ENCODE measurements around the gene IGF1R.

IGF1R gene

DNA sequence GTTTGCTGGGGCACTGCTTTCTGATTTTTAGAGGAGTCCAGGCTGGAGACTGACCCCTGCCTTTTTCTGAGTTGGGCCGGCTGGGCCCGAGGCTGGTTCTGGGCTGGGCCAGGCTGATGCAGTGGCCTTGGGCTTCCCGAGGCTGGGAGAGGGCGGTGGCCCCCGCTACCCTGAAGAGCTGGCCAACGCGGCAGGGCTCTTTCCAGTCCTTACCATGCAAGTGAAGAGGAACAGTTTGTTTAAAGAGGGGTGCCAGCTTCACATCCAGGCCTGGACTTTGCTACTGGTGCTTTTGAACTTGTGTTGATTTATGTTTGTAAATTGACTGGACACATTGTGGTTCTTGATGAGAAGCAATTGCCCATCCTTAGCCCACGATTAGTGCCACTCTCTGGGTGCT lies 15.3 kb downstream of the IGF1R start:
- TF ChIP-seq, protein P1, sequence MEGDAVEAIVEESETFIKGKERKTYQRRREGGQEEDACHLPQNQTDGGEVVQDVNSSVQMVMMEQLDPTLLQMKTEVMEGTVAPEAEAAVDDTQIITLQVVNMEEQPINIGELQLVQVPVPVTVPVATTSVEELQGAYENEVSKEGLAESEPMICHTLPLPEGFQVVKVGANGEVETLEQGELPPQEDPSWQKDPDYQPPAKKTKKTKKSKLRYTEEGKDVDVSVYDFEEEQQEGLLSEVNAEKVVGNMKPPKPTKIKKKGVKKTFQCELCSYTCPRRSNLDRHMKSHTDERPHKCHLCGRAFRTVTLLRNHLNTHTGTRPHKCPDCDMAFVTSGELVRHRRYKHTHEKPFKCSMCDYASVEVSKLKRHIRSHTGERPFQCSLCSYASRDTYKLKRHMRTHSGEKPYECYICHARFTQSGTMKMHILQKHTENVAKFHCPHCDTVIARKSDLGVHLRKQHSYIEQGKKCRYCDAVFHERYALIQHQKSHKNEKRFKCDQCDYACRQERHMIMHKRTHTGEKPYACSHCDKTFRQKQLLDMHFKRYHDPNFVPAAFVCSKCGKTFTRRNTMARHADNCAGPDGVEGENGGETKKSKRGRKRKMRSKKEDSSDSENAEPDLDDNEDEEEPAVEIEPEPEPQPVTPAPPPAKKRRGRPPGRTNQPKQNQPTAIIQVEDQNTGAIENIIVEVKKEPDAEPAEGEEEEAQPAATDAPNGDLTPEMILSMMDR (IDR thresholded peaks at IDR 0.05; ENCODE audit: low read depth, low read length, missing control alignments): no peak
- H3K4me3 ChIP-seq (ENCODE audit: low read depth, low read length): no peak overlapping the region
- DNase-seq (ENCODE audit: low read depth): no peak

DNA sequence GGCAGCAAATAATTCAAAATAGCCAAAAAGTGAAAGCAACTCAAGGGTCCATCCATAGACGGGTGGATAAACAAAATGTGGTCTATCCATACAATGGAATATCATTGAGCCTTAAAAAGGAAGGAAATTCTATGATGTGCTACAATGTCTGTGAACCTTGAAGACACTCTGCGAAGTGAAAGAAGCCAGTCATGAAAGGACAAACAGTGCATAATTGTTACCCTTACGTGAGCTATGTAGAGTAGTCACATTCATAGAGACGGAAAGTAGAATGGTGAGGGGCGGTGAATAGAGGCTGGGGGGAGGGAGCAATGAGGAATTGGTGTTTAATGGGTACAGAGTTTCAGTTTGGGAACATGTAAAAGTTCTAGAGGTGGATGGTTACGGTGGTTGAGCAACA lies 18.1 kb downstream of the IGF1R start:
- TF ChIP-seq, protein P1 (IDR thresholded peaks at IDR 0.05; ENCODE audit: low read depth, low read length, missing control alignments): no peak
- no peak for DNase-seq (ENCODE audit: low read depth)
- no peak overlapping the region for H3K4me3 ChIP-seq (ENCODE audit: low read depth, low read length)

DNA sequence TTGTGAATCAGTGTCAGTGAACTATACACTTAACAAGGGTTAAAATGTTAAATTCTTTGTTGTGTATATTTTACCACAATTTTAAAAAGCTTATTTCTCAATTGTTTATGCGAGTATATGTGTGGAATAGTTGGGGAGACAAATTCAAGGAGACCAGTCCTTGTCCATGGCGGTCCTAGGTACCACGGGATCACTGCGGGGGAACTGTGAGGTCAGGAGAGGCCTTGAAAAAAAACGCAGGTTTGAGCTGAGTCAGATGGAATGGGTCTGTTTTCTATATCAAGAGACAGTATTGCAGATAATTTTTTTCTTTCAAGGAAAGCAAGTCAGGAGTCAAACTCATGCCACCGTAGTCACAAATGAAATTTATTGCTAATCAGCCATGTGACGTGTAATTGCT lies 18.5 kb downstream of the IGF1R start:
- DNase-seq (ENCODE audit: low read depth): no peak
- H3K4me3 ChIP-seq (ENCODE audit: low read depth, low read length): no peak overlapping the region
- TF ChIP-seq, protein P1 (IDR thresholded peaks at IDR 0.05; ENCODE audit: low read depth, low read length, missing control alignments): no peak

DNA sequence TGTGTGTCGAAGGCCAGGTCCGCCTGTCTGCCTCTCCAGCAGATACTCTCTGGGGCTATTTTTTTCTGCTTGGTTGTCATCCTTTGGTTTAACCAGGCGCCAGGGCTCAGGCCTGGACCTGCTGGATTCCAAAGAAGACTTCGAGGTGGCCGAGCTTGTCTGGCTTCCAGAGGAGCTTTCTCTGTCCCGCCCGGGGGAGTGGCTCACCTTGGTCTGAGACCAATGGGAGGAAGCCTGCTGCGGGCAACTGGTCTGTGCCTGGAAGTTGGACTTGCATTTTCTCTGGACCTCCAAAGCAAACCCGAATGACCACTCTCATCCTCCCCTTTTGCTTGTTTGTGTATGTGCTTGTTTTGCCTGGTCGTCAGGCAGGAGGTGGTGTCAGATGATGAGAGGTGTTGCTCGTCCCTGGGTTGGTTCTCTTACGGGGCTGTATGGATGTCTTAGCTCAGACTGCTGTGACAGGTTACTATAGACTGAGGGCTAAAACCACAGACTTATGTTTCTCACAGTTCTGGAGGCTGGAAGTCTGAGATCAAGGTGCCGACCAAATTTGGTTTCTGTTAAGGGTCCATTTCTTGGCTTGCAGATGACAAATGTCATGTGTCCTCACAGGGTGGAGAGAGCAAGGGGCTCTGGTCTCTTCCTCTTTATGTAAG lies 19.3 kb downstream of the IGF1R start:
- no peak overlapping the region for H3K4me3 ChIP-seq (ENCODE audit: low read depth, low read length)
- TF ChIP-seq, protein P1 (IDR thresholded peaks at IDR 0.05; ENCODE audit: low read depth, low read length, missing control alignments): no peak
- no peak for DNase-seq (ENCODE audit: low read depth)

DNA sequence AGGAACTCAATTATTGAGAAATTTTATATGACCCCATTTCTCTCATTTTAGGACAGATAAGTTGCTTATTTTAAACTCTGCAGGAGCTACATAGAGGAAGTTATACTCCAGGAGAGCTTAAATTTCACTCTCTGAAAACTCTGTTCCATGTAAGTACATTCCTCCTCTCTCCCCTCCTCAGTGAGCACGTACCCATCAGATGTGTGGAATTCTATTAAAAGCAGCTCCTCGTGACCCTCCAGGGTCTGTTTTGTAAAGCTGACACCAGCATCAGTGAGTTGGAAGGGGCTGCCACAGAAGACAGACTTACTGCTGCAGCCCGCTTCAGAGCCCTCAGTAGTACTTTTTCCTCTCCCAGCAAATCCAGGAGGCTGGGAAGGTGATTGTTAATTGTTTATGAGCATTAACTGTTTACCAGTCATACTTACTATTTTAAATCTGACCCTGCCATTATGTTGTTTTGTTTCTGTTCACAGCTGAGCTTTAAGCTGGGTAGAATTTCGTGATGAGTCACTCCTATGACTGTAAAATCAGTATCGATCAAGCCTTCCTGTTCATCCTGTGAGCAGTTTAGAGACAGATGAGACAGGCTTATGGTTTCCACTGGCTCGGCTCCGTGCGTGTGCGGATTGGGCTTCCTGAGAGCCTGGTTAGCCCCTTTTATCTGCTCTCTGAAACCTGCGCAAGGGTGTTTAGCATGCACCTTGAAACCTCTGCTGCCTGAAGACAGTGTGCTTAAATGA lies 20.4 kb downstream of the IGF1R start:
- H3K4me3 ChIP-seq (ENCODE audit: low read depth, low read length): no peak overlapping the region
- DNase-seq (ENCODE audit: low read depth): no peak
- TF ChIP-seq, protein P1 (IDR thresholded peaks at IDR 0.05; ENCODE audit: low read depth, low read length, missing control alignments): no peak

DNA sequence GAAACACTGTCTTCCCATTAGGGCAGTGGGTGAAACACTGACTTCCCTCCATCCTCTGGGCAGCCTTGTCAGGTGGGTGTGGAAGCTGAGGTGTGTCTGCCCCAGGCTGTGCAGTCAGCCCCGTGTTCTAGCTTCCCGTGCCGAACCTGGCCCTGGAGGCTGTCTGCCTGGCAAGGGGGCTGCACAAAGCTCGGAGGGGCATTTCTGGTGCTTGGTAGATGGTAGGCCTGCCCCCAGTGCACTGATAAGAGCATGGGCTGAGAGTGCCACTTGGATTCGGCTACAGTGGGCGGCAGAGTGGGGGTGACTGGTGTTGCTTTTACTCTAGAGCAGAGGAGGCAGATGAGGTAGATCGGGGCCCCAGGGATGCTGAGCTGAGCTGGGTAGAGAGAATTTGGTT lies 21.3 kb downstream of the IGF1R start:
- DNase-seq (ENCODE audit: low read depth): no peak
- no peak overlapping the region for H3K4me3 ChIP-seq (ENCODE audit: low read depth, low read length)
- TF ChIP-seq, protein P1 (IDR thresholded peaks at IDR 0.05; ENCODE audit: low read depth, low read length, missing control alignments): no peak

All from GM12864 (cell line).